GM12878 (cell line): Measurements from ENCODE around the gene MEIKIN. TPM values are rescaled to one million over a fixed set of nuclear protein-coding genes. Genes with fewer than 3 reads are reported as not detected.

Experiments
- ATAC-seq: fragments of 200-7000 bp; cut with Tn5 transposase; 3 replicates; pipeline ENCODE4 v1.9.1; 2020; ENCODE audit warnings: mild to moderate bottlenecking, moderate library complexity
- BruUV-seq: library from RNA; stranded (reverse); fragments of 400-500 nt; replicated peaks from 2 replicates; lab custom pipeline; 2021; lab: Mats Ljungman, UMichigan
- CTCF ChIA-PET: fragments of 300-600 bp; sonication (Branson Sonifier 250); formaldehyde crosslinking; extraction: SDS; loops from one replicate; lab custom pipeline; 2021; ENCODE audit warnings: inconsistent platforms; lab: Yijun Ruan, JAX
- POLR2A ChIA-PET: fragments of 350-600 bp; formaldehyde crosslinking; extraction: SDS; loops from one replicate; lab custom pipeline; 2021; ENCODE audit warnings: inconsistent platforms; lab: Charles Lee
- RAD21 ChIA-PET: fragments of 300-600 bp; sonication (Branson Sonifier 250); formaldehyde crosslinking; loops from one replicate; lab custom pipeline; 2023; ENCODE audit warnings: antibody characterized with exemption; ENCODE audit not compliant: unreplicated experiment; lab: Charles Lee
- SMC1A ChIA-PET: fragments of 300-600 bp; sonication (Branson Sonifier 250); formaldehyde crosslinking; loops from one replicate; lab custom pipeline; 2023; ENCODE audit not compliant: unreplicated experiment, uncharacterized antibody; lab: Charles Lee
- DNase-seq: peaks from one replicate; pipeline ENCODE4 v3.0.0-alpha.2; 2011; ENCODE audit warnings: low read depth, low spot score
- FAIRE-seq: peaks from 3 replicates; lab custom pipeline; 2011; peaks lifted over from hg19 to GRCh38; lab: Jason Lieb, UNC
- H2AFZ ChIP-seq: 2 replicates; pipeline ENCODE4 v1.6.0; 2011; ENCODE audit warnings: low read depth, low read length, control low read depth; ENCODE audit not compliant: control insufficient read depth
- H3K27ac ChIP-seq: 2 replicates; pipeline ENCODE4 v1.5.1; 2011; ENCODE audit warnings: control low read depth; ENCODE audit not compliant: control insufficient read depth, insufficient read depth
- H3K27me3 ChIP-seq, 2 experiments: replicated peaks in 1 of 2; 2 replicates each; pipeline versions ENCODE4 v1.6.0 to v1.6.1; 2011; ENCODE audit warnings: low read length in 1 of 2; ENCODE audit not compliant: control insufficient read depth in 2 of 2, insufficient read depth in 2 of 2
- H3K36me3 ChIP-seq, 2 experiments: 2 replicates each; pipeline ENCODE4 v1.5.1; 2011; ENCODE audit warnings: low read length in 1 of 2; ENCODE audit not compliant: control insufficient read depth in 2 of 2, insufficient read depth in 2 of 2
- H3K4me1 ChIP-seq: 2 replicates; pipeline ENCODE4 v1.6.1; 2011; ENCODE audit warnings: mild to moderate bottlenecking, low read length, moderate library complexity, mixed read lengths; ENCODE audit not compliant: control insufficient read depth, insufficient read depth
- H3K4me2 ChIP-seq: 2 replicates; pipeline ENCODE4 v1.6.0; 2011; ENCODE audit warnings: control low read depth; ENCODE audit not compliant: control insufficient read depth, insufficient read depth
- H3K4me3 ChIP-seq: fragments of 200-600 bp; sonication (generic); 2 replicates; pipeline ENCODE4 v1.5.1; 2016
- H3K79me2 ChIP-seq: 2 replicates; pipeline ENCODE4 v1.6.0; 2011; ENCODE audit warnings: low read length; ENCODE audit not compliant: control insufficient read depth, insufficient read depth
- H3K9ac ChIP-seq: 2 replicates; pipeline ENCODE4 v1.8.0; 2011; ENCODE audit warnings: low read length, control low read depth, mixed read lengths; ENCODE audit not compliant: control insufficient read depth, insufficient read depth
- H3K9me3 ChIP-seq: replicated peaks from 3 replicates; pipeline ENCODE4 v1.5.1; 2011; ENCODE audit warnings: mild to moderate bottlenecking, low read length; ENCODE audit not compliant: control insufficient read depth, insufficient read depth
- H4K20me1 ChIP-seq: 2 replicates; pipeline ENCODE4 v1.6.0; 2011; ENCODE audit not compliant: control insufficient read depth, insufficient read depth
- BHLHE40 ChIP-seq, 2 experiments: fragments of 450-650 bp in 1 of 2; IDR thresholded peaks; 2 replicates each; pipeline ENCODE4 v1.6.1; 2011 to 2017; ENCODE audit warnings: low read depth in 2 of 2, borderline replicate concordance in 1 of 2, improper control_type of control experiment in 1 of 2, low read length in 1 of 2, mild to moderate bottlenecking in 1 of 2
- CBX3 ChIP-seq: fragments of 200-600 bp; sonication (generic); IDR thresholded peaks from 2 replicates; pipeline ENCODE4 v1.6.1; 2016; ENCODE audit warnings: low read depth, borderline replicate concordance
- SPI1 ChIP-seq: IDR thresholded peaks from 2 replicates; pipeline ENCODE4 v1.6.1; 2011; ENCODE audit warnings: low read depth, mild to moderate bottlenecking, low read length, moderate library complexity, borderline replicate concordance; ENCODE audit not compliant: insufficient read depth
- WGBS: methylation state at CpG from one replicate; pipeline ENCODE4 v1.1.6; 2016; ENCODE audit warnings: low lambda C conversion rate; ENCODE audit not compliant: insufficient replicate concordance, insufficient coverage; ENCODE audit errors: missing lambda C conversion rate; 5-methylcytosine and 5-hydroxymethylcytosine counted together
- in situ Hi-C: fragments of 300-500 bp; cut with MboI; formaldehyde crosslinking; loops from 9 replicates; pipeline ENCODE4 v1.14.3; 2018; ENCODE audit warnings: mixed read lengths
- intact Hi-C: fragments of 100-400 bp; cut with micrococcal nuclease; formaldehyde crosslinking; loops from one replicate; pipeline ENCODE4 v1.14.2; 2022; ENCODE audit not compliant: unreplicated experiment
- polyA plus RNA-seq, 11 experiments: library from polyadenylated mRNA; depleted of rRNA in 4 of 11; unstranded in 6 of 11; stranded (reverse) in 5 of 11; fragments of >200 nt; fragmentation: Nextera tagmentation in 4 of 11; fragmentation: Illumina TruSeq in 1 of 11; extraction: Ambion mirVana in 4 of 11; extraction: Trizol in 1 of 11; gene quantifications; 1 replicate in 1 of 11; 2 replicates in 10 of 11; pipeline versions ENCODE4 v1.2.1 to v1.2.3, GENCODE V29; 2011 to 2016; ENCODE audit warnings: inconsistent platforms in 2 of 11, missing spikeins in 2 of 11, low read depth in 1 of 11
- total RNA-seq, 4 experiments: library from RNA; depleted of rRNA in 3 of 4; stranded (reverse); fragments of >200 nt in 3 of 4; fragmentation: Illumina TruSeq in 1 of 4; extraction: Trizol in 1 of 4; gene quantifications; 2 replicates each; pipeline versions ENCODE4 v1.2.1 to v1.2.3, GENCODE V29; 2013 to 2021
- TF ChIP-seq, protein P1 (sequence below): fragments of 450-650 bp; IDR thresholded peaks from 2 replicates; pipeline ENCODE4 v1.6.1; 2016; ENCODE audit warnings: mild to moderate bottlenecking

MEIKIN gene
- total and polyA plus RNA-seq, 10 of the 15 experiments (the other 5 are each of a cell fraction or from before 2014, with no cell fraction given), result not detected

DNA sequence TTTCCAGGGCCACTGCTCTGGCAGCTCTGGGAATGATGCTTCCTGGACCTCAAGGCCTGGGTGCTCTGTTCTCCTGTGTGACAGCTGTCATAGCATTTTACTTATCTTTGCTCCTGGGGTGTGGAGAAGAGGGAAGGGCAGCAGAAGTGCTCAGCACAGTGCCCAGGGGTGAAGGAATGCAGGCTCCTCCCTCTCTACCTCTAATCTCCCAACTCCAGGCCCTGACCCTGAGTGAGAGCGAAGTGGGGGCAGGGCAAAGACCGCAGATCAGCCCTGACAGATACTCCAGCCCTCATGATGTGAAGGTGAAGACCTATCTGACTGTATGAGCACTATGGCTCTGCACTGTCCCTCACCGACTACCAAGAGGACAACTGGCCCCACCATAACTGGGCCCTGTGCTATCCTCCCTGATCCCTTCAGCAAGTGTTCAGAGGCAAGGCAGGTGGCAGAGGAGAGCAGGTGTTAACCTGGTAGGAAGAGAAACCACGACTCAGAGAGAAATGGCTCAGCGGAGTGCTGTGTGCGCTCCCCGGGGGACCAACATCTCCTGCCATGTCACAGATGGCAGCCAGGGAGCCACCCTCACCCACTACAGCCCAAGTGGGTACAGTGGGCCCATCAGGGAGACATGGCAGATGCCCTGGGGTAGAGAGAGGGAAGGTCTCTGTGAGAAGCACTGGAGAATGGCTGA, 49.2 kb upstream of the MEIKIN start (continued):
- no peak for TF ChIP-seq SPI1

DNA sequence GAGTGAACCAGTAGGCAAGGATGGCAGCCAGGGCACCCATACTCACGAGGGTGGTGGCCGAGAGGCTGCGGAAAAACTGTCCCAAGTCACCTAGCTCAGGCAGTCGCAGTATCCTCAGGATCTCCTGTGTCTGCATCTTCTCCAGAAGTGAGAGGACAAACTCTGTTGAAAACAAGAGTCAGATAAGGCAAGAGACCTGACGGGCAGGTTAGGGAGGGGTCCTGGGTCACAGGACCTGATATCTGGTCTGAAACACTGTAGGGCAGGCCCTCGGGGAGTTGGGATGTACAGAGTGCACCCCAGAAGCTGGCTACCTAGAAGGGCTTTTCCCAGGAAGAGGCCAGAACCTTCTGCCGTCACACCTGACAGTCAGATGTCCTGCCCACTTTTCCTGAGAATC, 48.6 kb upstream of the MEIKIN start:
- FAIRE-seq, result no peak
- CTCF ChIA-PET, result interaction anchor here (1.3 kb wide), 1 partner anchor 11 kb away, joined by 3 read pairs; no protein-coding TSS in a partner anchor
- Histone ChIP-seq H3K9ac (no peak overlapping the region), H3K4me3 (no peak overlapping the region), H4K20me1 (no peaks in the 10 kb centered on the region), H3K4me2 (no peak overlapping the region), H2AFZ (no peak overlapping the region), H3K79me2 (no peaks in the 10 kb centered on the region), H3K27ac (no peak overlapping the region)
- intact Hi-C loops, result no loop called here
- in situ Hi-C loops, result no loop called here
- RAD21 ChIA-PET, result no interaction called here
- TF ChIP-seq BHLHE40 (IDR thresholded peaks at IDR 0.05; ENCODE audit: borderline replicate concordance in 1 of 2, low read depth in 2 of 2, low read length in 1 of 2), result no peak
- TF ChIP-seq CBX3, result no peak
- TF ChIP-seq, protein P1, sequence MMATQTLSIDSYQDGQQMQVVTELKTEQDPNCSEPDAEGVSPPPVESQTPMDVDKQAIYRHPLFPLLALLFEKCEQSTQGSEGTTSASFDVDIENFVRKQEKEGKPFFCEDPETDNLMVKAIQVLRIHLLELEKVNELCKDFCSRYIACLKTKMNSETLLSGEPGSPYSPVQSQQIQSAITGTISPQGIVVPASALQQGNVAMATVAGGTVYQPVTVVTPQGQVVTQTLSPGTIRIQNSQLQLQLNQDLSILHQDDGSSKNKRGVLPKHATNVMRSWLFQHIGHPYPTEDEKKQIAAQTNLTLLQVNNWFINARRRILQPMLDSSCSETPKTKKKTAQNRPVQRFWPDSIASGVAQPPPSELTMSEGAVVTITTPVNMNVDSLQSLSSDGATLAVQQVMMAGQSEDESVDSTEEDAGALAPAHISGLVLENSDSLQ, result no peak
- TF ChIP-seq, all 136 proteins: peak for 0
- Histone ChIP-seq H3K9me3 (no peaks in the 10 kb centered on the region), H3K27me3 (peaks cover 0 to 2% of the 10 kb centered on the region in 2 experiments; a peak in 1 of 4 replicates), H3K4me1 (no peaks in the 10 kb centered on the region), H3K36me3 (no peaks in the 10 kb centered on the region)
- ChIA-PET POLR2A (no interaction called here), SMC1A (interaction anchor here (0.7 kb wide), 1 partner anchor 1634 kb away, joined by 3 read pairs; no protein-coding TSS in a partner anchor)
- whole genome bisulfite sequencing, result 38% methylated on average over 7 of the region's 7 CpGs
- DNase-seq (no peak), ATAC-seq (no peak)
- BruUV-seq, result no TSS peak
